OCI-LY1 (cell line): ENCODE data around the gene KIFAP3.
A peak's percentile ranks its signal among the peaks of the same experiment; 100 is the strongest.

ENCODE experiments used
- H2AFZ ChIP-seq: fragments of 200-600 bp; sonication (generic), shearing (Covaris generic); 2 replicates; pipeline ENCODE4 v1.6.0; 2014; ENCODE audit warnings: antibody characterized with exemption, mild to moderate bottlenecking, low read length
- H3F3A ChIP-seq: fragments of 200-600 bp; sonication (generic), shearing (Covaris generic); 2 replicates; pipeline ENCODE4 v1.6.0; 2014; ENCODE audit warnings: mild to moderate bottlenecking, antibody characterized with exemption, low read length, moderate library complexity; ENCODE audit not compliant: insufficient read depth
- H3K27ac ChIP-seq: fragments of 200-600 bp; sonication (generic); 2 replicates; pipeline ENCODE4 v1.5.1; 2014; ENCODE audit warnings: low read length, mixed run types, mild to moderate bottlenecking, low read depth; ENCODE audit not compliant: poor library complexity, severe bottlenecking
- H3K27me3 ChIP-seq: fragments of 200-600 bp; sonication (generic); 2 replicates; pipeline ENCODE4 v1.6.0; 2014; ENCODE audit warnings: antibody characterized with exemption, mild to moderate bottlenecking, low read length, moderate library complexity; ENCODE audit not compliant: insufficient read depth
- H3K36me3 ChIP-seq: fragments of 200-600 bp; sonication (generic); 2 replicates; pipeline ENCODE4 v1.6.1; 2014; ENCODE audit warnings: mild to moderate bottlenecking, antibody characterized with exemption, low read length, moderate library complexity, mixed read lengths; ENCODE audit not compliant: insufficient read depth
- H3K4me1 ChIP-seq: fragments of 200-600 bp; sonication (generic); 2 replicates; pipeline ENCODE4 v1.5.1; 2014; ENCODE audit warnings: mild to moderate bottlenecking, low read length, moderate library complexity; ENCODE audit not compliant: insufficient read depth, severe bottlenecking
- H3K4me2 ChIP-seq: fragments of 200-600 bp; sonication (generic), shearing (Covaris generic); 2 replicates; pipeline ENCODE4 v1.6.1; 2014; ENCODE audit warnings: low read length
- H3K4me3 ChIP-seq: fragments of 200-600 bp; sonication (generic); 2 replicates; pipeline ENCODE4 v1.5.1; 2014; ENCODE audit warnings: low read length, low read depth, mild to moderate bottlenecking, mixed read lengths; ENCODE audit not compliant: poor library complexity, severe bottlenecking
- H3K79me2 ChIP-seq: fragments of 200-600 bp; shearing (Covaris generic); 2 replicates; pipeline ENCODE4 v1.6.1; 2016; ENCODE audit warnings: mixed run types, low read length, mixed read lengths; ENCODE audit not compliant: insufficient read depth
- H3K9ac ChIP-seq: fragments of 200-600 bp; sonication (generic), shearing (Covaris generic); 2 replicates; pipeline ENCODE4 v1.6.1; 2014; ENCODE audit warnings: mild to moderate bottlenecking, low read length, mixed read lengths
- H3K9me2 ChIP-seq: fragments of 200-600 bp; sonication (generic), shearing (Covaris generic); 2 replicates; pipeline ENCODE4 v1.6.1; 2014; ENCODE audit warnings: low read depth, mild to moderate bottlenecking, low read length, mixed read lengths
- H3K9me3 ChIP-seq: fragments of 200-600 bp; shearing (Covaris generic); 2 replicates; pipeline ENCODE4 v1.6.1; 2014; ENCODE audit warnings: low read length, mixed read lengths
- H4K20me1 ChIP-seq: fragments of 200-600 bp; sonication (generic), shearing (Covaris generic); 2 replicates; pipeline ENCODE4 v1.6.0; 2016; ENCODE audit warnings: mild to moderate bottlenecking, low read length; ENCODE audit not compliant: insufficient read depth
- EZH2 ChIP-seq: fragments of 200-600 bp; sonication (generic), shearing (Covaris generic); IDR thresholded peaks from 2 replicates; pipeline ENCODE4 v1.8.0; 2017; ENCODE audit warnings: borderline replicate concordance, mixed run types, mild to moderate bottlenecking, antibody characterized with exemption, low read length, moderate library complexity, mixed read lengths
- TF ChIP-seq, protein P1 (sequence below): fragments of 200-600 bp; sonication (generic), shearing (Covaris generic); IDR thresholded peaks from 2 replicates; pipeline ENCODE4 v1.5.1; 2017; ENCODE audit warnings: mild to moderate bottlenecking, antibody characterized with exemption, low read length, moderate library complexity, mixed read lengths

KIFAP3 gene

DNA sequence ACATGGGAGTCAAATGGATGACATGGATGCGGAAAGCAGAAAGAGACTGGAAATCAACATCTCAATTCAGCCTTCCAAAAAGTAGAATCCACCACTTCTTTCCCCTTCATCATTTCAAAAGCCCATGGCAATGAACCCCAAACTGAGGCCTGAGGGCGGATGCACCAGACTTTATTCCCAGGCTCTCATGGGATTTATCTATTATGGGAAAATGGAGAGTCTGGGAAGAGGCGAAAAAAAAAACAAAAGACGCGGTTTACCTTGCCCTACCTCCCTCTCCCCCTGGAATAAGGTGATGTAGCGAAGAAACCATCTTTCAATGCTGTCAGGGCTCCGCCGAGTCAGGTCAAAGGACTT lies 624 bp downstream of the KIFAP3 start:
- Histone ChIP-seq H3K4me2 (peak overlapping the region; percentile 94), H2AFZ (peak overlapping the region; percentile 85; the same call in 1 of the 2 replicates), H3K4me3 (peak overlapping the region; percentile 90), H3K27me3 (no peaks in the 10 kb centered on the region), H3K9ac (peak overlapping the region; percentile 84), H4K20me1 (no peaks in the 10 kb centered on the region), H3K4me1 (peaks cover 22% of the 10 kb centered on the region), H3K27ac (no peak overlapping the region), H3F3A (no peaks in the 10 kb centered on the region), H3K79me2 (no peaks in the 10 kb centered on the region), H3K36me3 (no peaks in the 10 kb centered on the region), H3K9me2 (no peaks in the 10 kb centered on the region), H3K9me3 (peaks cover 6% of the 10 kb centered on the region; the same call in 1 of the 2 replicates)
- TF ChIP-seq EZH2 = no peak
- TF ChIP-seq, protein P1, sequence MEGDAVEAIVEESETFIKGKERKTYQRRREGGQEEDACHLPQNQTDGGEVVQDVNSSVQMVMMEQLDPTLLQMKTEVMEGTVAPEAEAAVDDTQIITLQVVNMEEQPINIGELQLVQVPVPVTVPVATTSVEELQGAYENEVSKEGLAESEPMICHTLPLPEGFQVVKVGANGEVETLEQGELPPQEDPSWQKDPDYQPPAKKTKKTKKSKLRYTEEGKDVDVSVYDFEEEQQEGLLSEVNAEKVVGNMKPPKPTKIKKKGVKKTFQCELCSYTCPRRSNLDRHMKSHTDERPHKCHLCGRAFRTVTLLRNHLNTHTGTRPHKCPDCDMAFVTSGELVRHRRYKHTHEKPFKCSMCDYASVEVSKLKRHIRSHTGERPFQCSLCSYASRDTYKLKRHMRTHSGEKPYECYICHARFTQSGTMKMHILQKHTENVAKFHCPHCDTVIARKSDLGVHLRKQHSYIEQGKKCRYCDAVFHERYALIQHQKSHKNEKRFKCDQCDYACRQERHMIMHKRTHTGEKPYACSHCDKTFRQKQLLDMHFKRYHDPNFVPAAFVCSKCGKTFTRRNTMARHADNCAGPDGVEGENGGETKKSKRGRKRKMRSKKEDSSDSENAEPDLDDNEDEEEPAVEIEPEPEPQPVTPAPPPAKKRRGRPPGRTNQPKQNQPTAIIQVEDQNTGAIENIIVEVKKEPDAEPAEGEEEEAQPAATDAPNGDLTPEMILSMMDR = no peak

DNA sequence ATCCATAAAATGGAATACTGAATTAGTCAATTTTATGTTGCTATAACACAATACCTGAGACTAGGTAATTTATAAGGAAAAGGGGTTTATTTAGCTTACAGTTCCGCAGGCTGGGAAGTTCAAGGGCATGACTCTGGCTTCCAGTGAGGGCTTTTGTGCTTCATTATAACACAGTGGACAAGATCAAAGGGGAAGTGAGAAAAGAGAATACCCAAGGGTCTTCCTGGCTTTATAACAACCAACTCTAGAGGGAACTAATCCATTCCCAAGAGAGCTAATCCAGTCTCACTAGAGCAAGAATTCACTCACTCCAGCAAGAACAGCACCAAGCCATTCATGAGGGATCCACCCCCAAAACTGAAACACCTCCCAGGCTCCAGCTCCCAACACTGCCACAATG lies 3.1 kb downstream of the KIFAP3 start:
- Histone ChIP-seq H3K9me2 (no peaks in the 10 kb centered on the region), H4K20me1 (no peaks in the 10 kb centered on the region), H3F3A (no peaks in the 10 kb centered on the region), H3K4me3 (no peak overlapping the region), H3K36me3 (no peaks in the 10 kb centered on the region), H3K27me3 (no peaks in the 10 kb centered on the region), H3K9ac (no peak overlapping the region), H3K27ac (no peak overlapping the region), H3K9me3 (peaks cover 6% of the 10 kb centered on the region; the same call in 1 of the 2 replicates), H3K79me2 (no peaks in the 10 kb centered on the region), H3K4me2 (no peak overlapping the region), H2AFZ (no peak overlapping the region), H3K4me1 (peaks cover 22% of the 10 kb centered on the region)
- TF ChIP-seq, protein P1 = no peak
- TF ChIP-seq EZH2 = no peak

DNA sequence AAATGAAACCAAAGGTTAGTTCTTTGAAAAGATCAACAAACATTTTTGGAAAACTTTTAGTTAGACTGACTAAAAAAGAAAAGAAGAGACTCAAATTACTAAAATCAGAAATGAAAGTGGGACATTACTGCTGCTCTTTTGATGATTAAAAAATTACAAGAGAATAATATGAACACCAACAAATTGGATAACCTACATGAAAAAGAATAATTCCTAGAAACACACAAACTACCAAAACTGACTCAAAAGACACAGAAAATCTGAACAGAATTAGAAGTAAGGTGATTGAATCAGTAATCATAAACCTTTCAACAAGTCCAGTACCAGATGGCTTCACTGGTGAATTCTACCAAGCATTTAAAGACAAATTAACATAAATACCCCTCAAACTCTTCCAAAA lies 5.6 kb downstream of the KIFAP3 start:
- Histone ChIP-seq H3F3A (no peaks in the 10 kb centered on the region), H3K36me3 (no peaks in the 10 kb centered on the region), H3K4me2 (no peak overlapping the region), H3K27me3 (no peaks in the 10 kb centered on the region), H3K79me2 (no peaks in the 10 kb centered on the region), H3K4me1 (peaks cover 12% of the 10 kb centered on the region), H3K27ac (no peak overlapping the region), H4K20me1 (no peaks in the 10 kb centered on the region), H3K9me3 (peaks cover 6% of the 10 kb centered on the region; the same call in 1 of the 2 replicates), H3K9me2 (no peaks in the 10 kb centered on the region), H3K4me3 (no peak overlapping the region), H3K9ac (no peak overlapping the region), H2AFZ (no peak overlapping the region)
- no peak for TF ChIP-seq EZH2
- TF ChIP-seq, protein P1 = no peak
